Kidney epithelial cell (primary cell): ENCODE measurements around the gene MMRN1. TPM values are rescaled to one million over a fixed set of nuclear protein-coding genes. Genes with fewer than 3 reads are reported as not detected.

Source experiments
- DNase-seq: peaks from one replicate; pipeline ENCODE4 v3.0.0-alpha.2; 2010; ENCODE audit warnings: low read depth
- H3K27me3 ChIP-seq: 2 replicates; pipeline ENCODE4 v1.6.0; 2011; ENCODE audit warnings: low read length; ENCODE audit not compliant: control insufficient read depth, insufficient read depth
- H3K36me3 ChIP-seq: 2 replicates; pipeline ENCODE4 v1.5.1; 2011; ENCODE audit warnings: low read length; ENCODE audit not compliant: control insufficient read depth, insufficient read depth
- H3K4me3 ChIP-seq: 2 replicates; pipeline ENCODE4 v1.5.1; 2011; ENCODE audit warnings: low read depth, mild to moderate bottlenecking, control low read depth, low read length
- total RNA-seq: library from RNA; depleted of rRNA; stranded (reverse); fragments of >200 nt; gene quantifications from 2 replicates; pipeline ENCODE4 v1.2.3, GENCODE V29; 2015
- TF ChIP-seq, protein P1 (sequence below): IDR thresholded peaks from 2 replicates; pipeline ENCODE4 v1.5.1; 2011; ENCODE audit warnings: mild to moderate bottlenecking, moderate library complexity, low read length, control low read depth, inconsistent platforms; ENCODE audit not compliant: insufficient read depth, poor library complexity, severe bottlenecking

Gene MMRN1
- total RNA-seq, 1 donor from 2014 or later = not detected

DNA sequence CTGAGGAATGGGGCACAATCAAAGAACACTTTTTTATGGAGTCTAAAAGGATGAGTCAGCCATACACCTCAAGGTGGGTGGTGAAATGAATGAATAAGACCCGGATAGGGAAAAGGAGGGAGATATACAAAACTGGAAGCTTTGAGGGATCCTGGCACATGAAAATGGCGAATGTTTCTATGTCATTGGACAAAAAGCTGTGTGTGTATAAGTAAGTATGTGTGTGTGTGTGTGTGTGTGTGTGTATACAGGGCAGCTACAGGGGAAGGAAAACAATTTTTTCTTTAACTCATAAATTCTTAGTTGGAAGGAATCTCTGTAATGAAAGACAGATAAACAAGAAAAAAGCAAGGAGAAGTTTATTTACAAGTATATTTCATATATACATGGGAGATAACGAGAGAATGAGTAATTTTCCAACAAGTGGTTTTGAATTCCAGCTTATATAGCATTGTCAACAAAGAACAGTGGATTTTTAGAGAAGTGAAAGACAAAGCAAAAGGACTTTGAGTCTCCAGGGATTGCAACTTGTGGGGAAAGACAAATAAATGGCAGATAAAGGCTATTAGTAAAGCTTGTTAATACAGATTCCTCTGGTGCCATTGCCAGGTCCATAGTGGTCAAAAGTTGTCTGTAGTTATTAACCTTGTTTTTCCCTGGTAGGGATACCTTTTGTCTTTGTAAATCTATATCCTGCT is 99.7 kb downstream of the MMRN1 start:
- no peak for DNase-seq
- no peaks in the 10 kb centered on the region for H3K27me3 ChIP-seq
- TF ChIP-seq, protein P1, sequence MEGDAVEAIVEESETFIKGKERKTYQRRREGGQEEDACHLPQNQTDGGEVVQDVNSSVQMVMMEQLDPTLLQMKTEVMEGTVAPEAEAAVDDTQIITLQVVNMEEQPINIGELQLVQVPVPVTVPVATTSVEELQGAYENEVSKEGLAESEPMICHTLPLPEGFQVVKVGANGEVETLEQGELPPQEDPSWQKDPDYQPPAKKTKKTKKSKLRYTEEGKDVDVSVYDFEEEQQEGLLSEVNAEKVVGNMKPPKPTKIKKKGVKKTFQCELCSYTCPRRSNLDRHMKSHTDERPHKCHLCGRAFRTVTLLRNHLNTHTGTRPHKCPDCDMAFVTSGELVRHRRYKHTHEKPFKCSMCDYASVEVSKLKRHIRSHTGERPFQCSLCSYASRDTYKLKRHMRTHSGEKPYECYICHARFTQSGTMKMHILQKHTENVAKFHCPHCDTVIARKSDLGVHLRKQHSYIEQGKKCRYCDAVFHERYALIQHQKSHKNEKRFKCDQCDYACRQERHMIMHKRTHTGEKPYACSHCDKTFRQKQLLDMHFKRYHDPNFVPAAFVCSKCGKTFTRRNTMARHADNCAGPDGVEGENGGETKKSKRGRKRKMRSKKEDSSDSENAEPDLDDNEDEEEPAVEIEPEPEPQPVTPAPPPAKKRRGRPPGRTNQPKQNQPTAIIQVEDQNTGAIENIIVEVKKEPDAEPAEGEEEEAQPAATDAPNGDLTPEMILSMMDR = no peak
- no peak overlapping the region for H3K4me3 ChIP-seq
- no peaks in the 10 kb centered on the region for H3K36me3 ChIP-seq

DNA sequence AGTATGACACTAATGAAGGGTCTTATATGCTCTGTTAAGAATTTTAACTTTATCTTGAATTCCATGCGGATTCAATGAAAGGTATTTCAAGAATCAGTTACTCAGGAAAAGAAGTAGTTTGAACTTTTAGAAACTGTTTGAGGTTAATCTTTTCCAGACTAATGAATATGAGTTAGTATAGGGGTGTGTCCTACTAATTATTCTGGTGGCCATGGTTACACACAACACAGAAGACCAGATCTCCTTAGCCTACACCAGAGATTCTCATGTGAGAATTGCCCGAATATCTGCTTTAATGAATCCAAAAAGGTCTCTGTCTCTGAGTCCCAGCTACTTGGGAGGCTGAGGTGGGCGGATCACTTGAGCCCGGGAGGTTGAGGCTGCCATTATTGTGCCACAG is 100.4 kb downstream of the MMRN1 start:
- Histone ChIP-seq H3K36me3 (no peaks in the 10 kb centered on the region), H3K27me3 (no peaks in the 10 kb centered on the region), H3K4me3 (no peak overlapping the region)
- TF ChIP-seq, protein P1 = no peak
- no peak for DNase-seq

DNA sequence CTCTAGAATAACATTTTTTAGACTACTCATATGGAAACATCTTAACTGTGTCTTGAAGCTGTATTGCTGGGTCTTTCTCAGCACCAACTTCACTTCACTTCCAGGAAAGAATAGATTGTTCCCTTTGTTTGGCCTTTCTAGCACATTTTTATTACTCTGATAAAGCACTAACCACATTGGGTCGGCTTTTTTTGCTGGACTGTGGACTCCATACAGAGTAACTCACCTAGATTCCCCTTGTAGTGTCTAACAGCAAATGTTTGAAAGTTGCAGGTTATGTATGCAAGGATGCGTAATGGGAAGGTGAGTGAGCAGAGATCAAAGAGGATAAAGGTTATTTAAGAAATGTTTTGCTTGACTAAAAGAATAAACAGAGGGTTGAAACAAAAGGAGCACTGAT is 101.2 kb downstream of the MMRN1 start:
- Histone ChIP-seq H3K36me3 (no peaks in the 10 kb centered on the region), H3K27me3 (no peaks in the 10 kb centered on the region), H3K4me3 (no peak overlapping the region)
- DNase-seq = no peak
- TF ChIP-seq, protein P1 = no peak

DNA sequence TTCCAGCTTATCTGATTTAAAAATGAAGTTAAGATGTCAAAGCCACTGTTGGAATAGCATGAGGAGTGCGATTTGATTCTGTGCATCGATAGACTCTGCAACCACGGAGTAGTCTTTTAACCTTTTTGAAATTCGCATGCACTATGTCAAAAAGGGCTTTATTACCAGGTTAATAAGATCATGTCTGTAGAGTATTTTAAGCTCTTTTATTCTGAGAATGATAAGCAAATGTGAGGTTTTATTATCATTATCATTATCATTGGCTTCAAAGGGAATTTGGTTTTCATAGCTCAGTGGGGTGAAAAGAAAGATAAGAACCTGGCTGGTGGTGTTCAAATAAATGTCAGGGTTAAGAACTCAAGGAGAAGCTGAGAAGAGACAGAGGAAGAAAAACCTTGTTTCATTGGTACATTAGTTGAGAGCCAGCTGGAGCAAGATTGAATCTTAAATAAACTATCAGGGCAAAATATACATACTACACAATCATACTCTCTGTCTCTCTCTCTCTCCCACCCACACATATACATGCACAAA is 102.6 kb downstream of the MMRN1 start:
- DNase-seq = no peak
- Histone ChIP-seq H3K4me3 (no peak overlapping the region), H3K36me3 (no peaks in the 10 kb centered on the region), H3K27me3 (no peaks in the 10 kb centered on the region)
- TF ChIP-seq, protein P1 = no peak

DNA sequence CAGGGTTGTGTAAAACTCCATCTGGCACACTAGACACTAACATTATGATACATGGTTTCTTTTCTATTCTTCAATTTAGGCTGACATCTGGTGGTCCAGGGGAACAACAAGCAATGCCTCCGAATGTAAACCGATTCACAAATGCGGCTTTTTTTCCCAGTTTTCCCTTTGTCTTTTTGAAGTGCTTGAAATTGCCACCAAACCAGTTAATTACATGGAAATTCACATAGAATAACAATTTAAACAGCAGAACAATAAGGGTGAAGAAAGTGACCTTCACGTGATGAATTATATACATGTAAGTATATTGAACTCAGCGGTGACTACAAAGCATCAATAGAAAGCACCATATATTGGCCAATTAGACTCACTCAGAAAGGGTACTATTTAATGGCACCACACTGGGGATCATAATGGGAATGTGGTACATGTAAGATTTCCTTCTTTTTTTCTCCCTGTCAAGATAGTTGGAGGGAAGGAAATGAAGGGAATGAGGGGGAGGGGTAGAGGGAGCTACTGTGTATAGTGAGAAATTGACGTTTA is 103.9 kb downstream of the MMRN1 start:
- TF ChIP-seq, protein P1 = no peak
- no peak overlapping the region for H3K4me3 ChIP-seq
- no peak for DNase-seq
- no peaks in the 10 kb centered on the region for H3K27me3 ChIP-seq
- H3K36me3 ChIP-seq = no peaks in the 10 kb centered on the region

DNA sequence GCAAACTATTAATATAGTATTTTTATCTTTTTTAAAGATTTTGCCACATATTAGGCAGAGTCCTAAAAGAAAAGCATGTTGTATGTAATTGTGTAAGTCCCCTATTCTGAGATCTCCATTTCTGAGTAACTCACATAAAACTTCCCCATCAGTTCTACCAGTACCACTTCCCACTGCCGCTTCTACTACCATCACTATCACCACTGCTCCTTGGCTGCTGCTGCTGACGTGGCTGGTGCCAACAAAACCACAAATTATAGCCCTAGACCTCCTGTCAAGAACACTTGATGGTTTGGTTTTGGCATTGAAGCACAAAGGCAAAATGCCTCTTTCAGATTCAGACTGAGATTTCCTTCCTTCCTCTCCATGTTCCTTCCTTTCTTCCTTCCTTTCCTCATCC is 106.4 kb downstream of the MMRN1 start:
- DNase-seq = no peak
- H3K4me3 ChIP-seq = no peak overlapping the region
- TF ChIP-seq, protein P1 = no peak
- no peaks in the 10 kb centered on the region for H3K27me3 ChIP-seq
- H3K36me3 ChIP-seq = no peaks in the 10 kb centered on the region
